Suprapubic skin (tissue), 4 donors: ENCODE measurements around the gene FMNL1.

ENCODE experiments used
- EP300 ChIP-seq: sonication (generic); formaldehyde crosslinking; IDR thresholded peaks from one replicate; pipeline ENCODE4 v1.6.1; 2017; ENCODE audit warnings: antibody characterized with exemption
- POLR2A ChIP-seq, 2 donors: fragments of 450-650 bp; IDR thresholded peaks; one replicate each; pipeline ENCODE4 v1.6.1; 2017; ENCODE audit warnings: antibody characterized with exemption in 2 of 2, mild to moderate bottlenecking in 2 of 2, moderate library complexity in 2 of 2
- POLR2AphosphoS5 ChIP-seq, 3 donors: sonication (generic); formaldehyde crosslinking; IDR thresholded peaks; one replicate each; pipeline ENCODE4 v1.6.1; 2017; ENCODE audit warnings: antibody characterized with exemption in 3 of 3
- TF ChIP-seq, protein P1 (sequence below), 2 donors: fragments of 200-600 bp in 1 of 2; fragments of 450-650 bp in 1 of 2; sonication (generic) in 1 of 2; IDR thresholded peaks; one replicate each; pipeline ENCODE4 v1.5.1; 2016 to 2019; ENCODE audit warnings: antibody characterized with exemption in 2 of 2, mild to moderate bottlenecking in 1 of 2, moderate library complexity in 1 of 2

GRCh38 chr17:45238155-45238774, 16.6 kb downstream of the FMNL1 start:
- no peak for TF ChIP-seq POLR2A (IDR thresholded peaks at IDR 0.05)
- TF ChIP-seq EP300, result no peak
- TF ChIP-seq, protein P1, sequence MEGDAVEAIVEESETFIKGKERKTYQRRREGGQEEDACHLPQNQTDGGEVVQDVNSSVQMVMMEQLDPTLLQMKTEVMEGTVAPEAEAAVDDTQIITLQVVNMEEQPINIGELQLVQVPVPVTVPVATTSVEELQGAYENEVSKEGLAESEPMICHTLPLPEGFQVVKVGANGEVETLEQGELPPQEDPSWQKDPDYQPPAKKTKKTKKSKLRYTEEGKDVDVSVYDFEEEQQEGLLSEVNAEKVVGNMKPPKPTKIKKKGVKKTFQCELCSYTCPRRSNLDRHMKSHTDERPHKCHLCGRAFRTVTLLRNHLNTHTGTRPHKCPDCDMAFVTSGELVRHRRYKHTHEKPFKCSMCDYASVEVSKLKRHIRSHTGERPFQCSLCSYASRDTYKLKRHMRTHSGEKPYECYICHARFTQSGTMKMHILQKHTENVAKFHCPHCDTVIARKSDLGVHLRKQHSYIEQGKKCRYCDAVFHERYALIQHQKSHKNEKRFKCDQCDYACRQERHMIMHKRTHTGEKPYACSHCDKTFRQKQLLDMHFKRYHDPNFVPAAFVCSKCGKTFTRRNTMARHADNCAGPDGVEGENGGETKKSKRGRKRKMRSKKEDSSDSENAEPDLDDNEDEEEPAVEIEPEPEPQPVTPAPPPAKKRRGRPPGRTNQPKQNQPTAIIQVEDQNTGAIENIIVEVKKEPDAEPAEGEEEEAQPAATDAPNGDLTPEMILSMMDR (IDR thresholded peaks at IDR 0.05), result no peak
- TF ChIP-seq POLR2AphosphoS5 (IDR thresholded peaks at IDR 0.05), result no peak
